HCT116 (cell line): ENCODE measurements around the gene STYXL2.

ENCODE experiments used
- EZH2 ChIP-seq: fragments of 200-600 bp; sonication (generic); IDR thresholded peaks from 2 replicates; pipeline ENCODE4 v1.6.1; 2017; ENCODE audit warnings: antibody characterized with exemption, mixed run types
- EZH2phosphoT487 ChIP-seq: fragments of 200-600 bp; IDR thresholded peaks from 2 replicates; pipeline ENCODE4 v1.6.1; 2018; ENCODE audit warnings: antibody characterized with exemption, borderline replicate concordance
- FOSL1 ChIP-seq: IDR thresholded peaks from 2 replicates; pipeline ENCODE4 v1.6.1; 2012; ENCODE audit warnings: low read depth
- JUND ChIP-seq: IDR thresholded peaks from 2 replicates; pipeline ENCODE4 v1.6.1; 2012
- POLR2A ChIP-seq: IDR thresholded peaks from 2 replicates; pipeline ENCODE4 v1.7.0; 2011; ENCODE audit warnings: borderline replicate concordance; ENCODE audit not compliant: insufficient read depth, insufficient read length; ENCODE audit errors: extremely low read depth
- POLR2AphosphoS5 ChIP-seq: IDR thresholded peaks from 2 replicates; pipeline ENCODE4 v1.6.1; 2011; ENCODE audit warnings: mild to moderate bottlenecking, low read depth, low read length, moderate library complexity
- RAD21 ChIP-seq: IDR thresholded peaks from 2 replicates; pipeline ENCODE4 v1.6.1; 2012; ENCODE audit warnings: low read depth, mild to moderate bottlenecking
- SIN3A ChIP-seq: IDR thresholded peaks from 2 replicates; pipeline ENCODE4 v1.6.1; 2012; ENCODE audit warnings: low read depth
- TF ChIP-seq, protein P1 (sequence below), 3 experiments: fragments of 200-600 bp in 1 of 3; sonication (generic) in 1 of 3; IDR thresholded peaks in 2 of 3; conservative IDR thresholded peaks in 1 of 3; 2 replicates each; pipeline ENCODE4 v1.5.1; 2012 to 2017; ENCODE audit warnings: low read depth in 2 of 3, low read length in 2 of 3, antibody characterized with exemption in 1 of 3, borderline replicate concordance in 1 of 3, control low read depth in 1 of 3, mild to moderate bottlenecking in 1 of 3, mixed read lengths in 1 of 3, mixed run types in 1 of 3, moderate library complexity in 1 of 3; ENCODE audit not compliant: insufficient read depth in 1 of 3
- TF ChIP-seq, protein P2 (sequence below): IDR thresholded peaks from 2 replicates; pipeline ENCODE4 v1.6.1; 2012; ENCODE audit warnings: low read depth
- TF ChIP-seq, protein P3 (sequence below): IDR thresholded peaks from 2 replicates; pipeline ENCODE4 v1.6.1; 2012
- TF ChIP-seq, protein P4 (sequence below): IDR thresholded peaks from 2 replicates; pipeline ENCODE4 v1.6.1; 2012

DNA sequence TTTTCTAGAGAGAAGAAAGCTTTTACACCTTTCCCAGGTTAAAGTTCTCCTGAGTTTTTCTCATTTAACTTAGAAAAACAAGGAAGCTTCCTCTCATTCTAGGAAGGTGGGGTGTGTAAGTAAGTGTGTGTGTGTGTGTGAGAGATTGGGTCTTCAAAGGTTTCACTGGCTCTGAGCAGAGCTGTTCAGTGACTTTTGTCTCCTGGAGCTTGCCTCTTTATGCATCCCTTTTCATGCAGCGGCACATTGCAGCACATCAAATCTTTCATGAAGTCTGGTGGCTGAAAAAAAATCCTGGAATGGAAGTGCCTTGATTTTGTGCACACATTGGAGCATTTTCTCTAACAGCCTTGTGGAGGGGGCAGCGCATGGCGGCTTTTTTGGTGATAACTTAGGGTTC lies 7.1 kb upstream of the STYXL2 start:
- TF ChIP-seq, protein P1, sequence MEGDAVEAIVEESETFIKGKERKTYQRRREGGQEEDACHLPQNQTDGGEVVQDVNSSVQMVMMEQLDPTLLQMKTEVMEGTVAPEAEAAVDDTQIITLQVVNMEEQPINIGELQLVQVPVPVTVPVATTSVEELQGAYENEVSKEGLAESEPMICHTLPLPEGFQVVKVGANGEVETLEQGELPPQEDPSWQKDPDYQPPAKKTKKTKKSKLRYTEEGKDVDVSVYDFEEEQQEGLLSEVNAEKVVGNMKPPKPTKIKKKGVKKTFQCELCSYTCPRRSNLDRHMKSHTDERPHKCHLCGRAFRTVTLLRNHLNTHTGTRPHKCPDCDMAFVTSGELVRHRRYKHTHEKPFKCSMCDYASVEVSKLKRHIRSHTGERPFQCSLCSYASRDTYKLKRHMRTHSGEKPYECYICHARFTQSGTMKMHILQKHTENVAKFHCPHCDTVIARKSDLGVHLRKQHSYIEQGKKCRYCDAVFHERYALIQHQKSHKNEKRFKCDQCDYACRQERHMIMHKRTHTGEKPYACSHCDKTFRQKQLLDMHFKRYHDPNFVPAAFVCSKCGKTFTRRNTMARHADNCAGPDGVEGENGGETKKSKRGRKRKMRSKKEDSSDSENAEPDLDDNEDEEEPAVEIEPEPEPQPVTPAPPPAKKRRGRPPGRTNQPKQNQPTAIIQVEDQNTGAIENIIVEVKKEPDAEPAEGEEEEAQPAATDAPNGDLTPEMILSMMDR (IDR thresholded peaks at IDR 0.05 in 2 of 3, conservative IDR thresholded peaks at IDR 0.05 in 1 of 3; ENCODE audit: borderline replicate concordance in 1 of 3, insufficient read depth in 1 of 3, low read depth in 2 of 3, low read length in 2 of 3), result no peak
- no peak for TF ChIP-seq EZH2
- no peak for TF ChIP-seq POLR2A
- no peak for TF ChIP-seq POLR2AphosphoS5
- TF ChIP-seq, protein P2, sequence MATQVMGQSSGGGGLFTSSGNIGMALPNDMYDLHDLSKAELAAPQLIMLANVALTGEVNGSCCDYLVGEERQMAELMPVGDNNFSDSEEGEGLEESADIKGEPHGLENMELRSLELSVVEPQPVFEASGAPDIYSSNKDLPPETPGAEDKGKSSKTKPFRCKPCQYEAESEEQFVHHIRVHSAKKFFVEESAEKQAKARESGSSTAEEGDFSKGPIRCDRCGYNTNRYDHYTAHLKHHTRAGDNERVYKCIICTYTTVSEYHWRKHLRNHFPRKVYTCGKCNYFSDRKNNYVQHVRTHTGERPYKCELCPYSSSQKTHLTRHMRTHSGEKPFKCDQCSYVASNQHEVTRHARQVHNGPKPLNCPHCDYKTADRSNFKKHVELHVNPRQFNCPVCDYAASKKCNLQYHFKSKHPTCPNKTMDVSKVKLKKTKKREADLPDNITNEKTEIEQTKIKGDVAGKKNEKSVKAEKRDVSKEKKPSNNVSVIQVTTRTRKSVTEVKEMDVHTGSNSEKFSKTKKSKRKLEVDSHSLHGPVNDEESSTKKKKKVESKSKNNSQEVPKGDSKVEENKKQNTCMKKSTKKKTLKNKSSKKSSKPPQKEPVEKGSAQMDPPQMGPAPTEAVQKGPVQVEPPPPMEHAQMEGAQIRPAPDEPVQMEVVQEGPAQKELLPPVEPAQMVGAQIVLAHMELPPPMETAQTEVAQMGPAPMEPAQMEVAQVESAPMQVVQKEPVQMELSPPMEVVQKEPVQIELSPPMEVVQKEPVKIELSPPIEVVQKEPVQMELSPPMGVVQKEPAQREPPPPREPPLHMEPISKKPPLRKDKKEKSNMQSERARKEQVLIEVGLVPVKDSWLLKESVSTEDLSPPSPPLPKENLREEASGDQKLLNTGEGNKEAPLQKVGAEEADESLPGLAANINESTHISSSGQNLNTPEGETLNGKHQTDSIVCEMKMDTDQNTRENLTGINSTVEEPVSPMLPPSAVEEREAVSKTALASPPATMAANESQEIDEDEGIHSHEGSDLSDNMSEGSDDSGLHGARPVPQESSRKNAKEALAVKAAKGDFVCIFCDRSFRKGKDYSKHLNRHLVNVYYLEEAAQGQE, result no peak
- no peak for TF ChIP-seq FOSL1
- TF ChIP-seq, protein P3, sequence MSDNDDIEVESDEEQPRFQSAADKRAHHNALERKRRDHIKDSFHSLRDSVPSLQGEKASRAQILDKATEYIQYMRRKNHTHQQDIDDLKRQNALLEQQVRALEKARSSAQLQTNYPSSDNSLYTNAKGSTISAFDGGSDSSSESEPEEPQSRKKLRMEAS, result no peak
- no peak for TF ChIP-seq EZH2phosphoT487
- no peak for TF ChIP-seq RAD21
- TF ChIP-seq JUND, result no peak
- TF ChIP-seq SIN3A, result no peak
- TF ChIP-seq, protein P4, sequence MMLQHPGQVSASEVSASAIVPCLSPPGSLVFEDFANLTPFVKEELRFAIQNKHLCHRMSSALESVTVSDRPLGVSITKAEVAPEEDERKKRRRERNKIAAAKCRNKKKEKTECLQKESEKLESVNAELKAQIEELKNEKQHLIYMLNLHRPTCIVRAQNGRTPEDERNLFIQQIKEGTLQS, result no peak
